Measurements from ENCODE around the gene GPD2. TPM values are rescaled to one million over a fixed set of nuclear protein-coding genes. Genes with fewer than 3 reads are reported as not detected.

GPD2 gene
- total RNA-seq, 1 experiment from 2014 or later = not detected

DNA sequence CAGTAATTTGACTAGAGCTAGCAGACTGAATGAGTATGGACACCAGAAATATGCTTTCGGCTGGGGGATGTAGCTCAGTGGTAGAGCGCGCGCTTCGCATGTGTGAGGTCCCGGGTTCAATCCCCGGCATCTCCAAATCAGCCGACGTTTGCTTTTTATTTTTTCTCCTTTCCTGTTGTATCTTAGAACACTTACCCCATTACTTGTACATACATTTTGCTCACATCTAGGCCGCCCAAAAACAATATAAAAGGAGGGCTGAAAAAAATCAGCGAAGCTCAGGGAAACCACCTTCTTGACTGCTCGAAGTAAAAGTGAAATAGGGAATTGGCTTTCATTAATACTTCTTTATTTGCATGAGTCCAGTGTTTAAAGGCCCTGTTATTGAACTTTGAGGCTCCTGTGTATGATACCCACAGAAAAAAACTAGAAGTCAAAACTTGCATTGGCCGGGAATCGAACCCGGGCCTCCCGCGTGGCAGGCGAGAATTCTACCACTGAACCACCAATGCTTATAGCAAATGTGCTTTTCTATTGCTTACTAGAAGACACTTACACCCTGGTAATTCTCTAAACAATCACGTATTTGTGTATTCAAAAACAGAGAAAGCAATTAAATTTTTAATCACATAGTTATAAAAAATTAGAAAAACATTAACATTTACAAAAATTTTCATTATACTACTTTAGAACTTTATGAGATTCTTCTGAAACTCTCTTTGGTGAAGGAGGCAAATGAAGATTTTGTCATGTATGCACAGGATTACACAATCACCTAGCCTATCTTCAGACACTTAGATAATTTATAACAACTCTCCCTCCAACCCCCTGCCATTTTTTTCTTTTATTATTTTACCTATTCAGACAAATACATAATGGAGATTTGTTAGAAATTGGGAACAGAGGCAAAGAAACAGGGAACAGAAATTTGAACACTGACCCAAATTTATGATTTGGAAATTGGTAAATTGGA lies 35.2 kb upstream of the GPD2 start:
- peak overlapping the region; percentile 56 for H3K9ac ChIP-seq (ENCODE audit: low read length)
- no peaks in the 10 kb centered on the region for H4K20me1 ChIP-seq (ENCODE audit: insufficient read depth, low read depth, low read length)
- no peaks in the 10 kb centered on the region for H3K79me2 ChIP-seq (ENCODE audit: low read length)
- no peaks in the 10 kb centered on the region for H3K9me3 ChIP-seq (ENCODE audit: low read length)
- H3K4me3 ChIP-seq (ENCODE audit: low read length) = peak overlapping the region; percentile 69
- H3K9me2 ChIP-seq (replicated peaks; ENCODE audit: insufficient read depth, low read length) = no peaks in the 10 kb centered on the region
- H3K27me3 ChIP-seq (ENCODE audit: low read length) = no peaks in the 10 kb centered on the region
- no peak overlapping the region for H2AFZ ChIP-seq (ENCODE audit: low read length)
- DNase-seq = peak; percentile 82
- no peak overlapping the region for H3K27ac ChIP-seq (ENCODE audit: low read length)
- H3K36me3 ChIP-seq (ENCODE audit: insufficient read depth, low read length) = no peaks in the 10 kb centered on the region
- H3K4me2 ChIP-seq (ENCODE audit: low read depth, low read length, poor library complexity, severe bottlenecking) = peak overlapping the region; percentile 89
- peaks cover 20% of the 10 kb centered on the region for H3K4me1 ChIP-seq (ENCODE audit: low read length)

DNA sequence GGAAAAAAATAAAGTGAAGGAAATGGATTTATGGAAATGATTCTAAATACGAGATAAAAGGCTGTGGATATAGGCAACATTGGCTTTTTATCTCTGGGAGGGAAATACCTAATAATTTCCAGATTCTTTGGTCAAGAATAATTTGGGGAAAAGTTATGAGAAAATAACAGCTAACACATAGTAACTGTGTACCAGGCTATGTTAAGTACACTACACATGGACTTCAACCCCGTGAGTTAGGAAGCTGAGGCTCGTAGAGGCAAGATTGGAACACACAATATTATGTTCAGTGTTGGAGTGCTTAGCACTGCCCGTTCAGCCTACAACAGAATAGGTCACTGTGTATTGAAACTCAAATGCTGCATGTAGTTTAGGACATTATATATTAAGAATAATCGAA lies 34.3 kb upstream of the GPD2 start:
- H3K9me2 ChIP-seq (replicated peaks; ENCODE audit: insufficient read depth, low read length) = no peaks in the 10 kb centered on the region
- peak overlapping the region; percentile 89 for H3K4me2 ChIP-seq (ENCODE audit: low read depth, low read length, poor library complexity, severe bottlenecking)
- H3K36me3 ChIP-seq (ENCODE audit: insufficient read depth, low read length) = no peaks in the 10 kb centered on the region
- no peak overlapping the region for H3K9ac ChIP-seq (ENCODE audit: low read length)
- H3K4me3 ChIP-seq (ENCODE audit: low read length) = no peak overlapping the region
- no peaks in the 10 kb centered on the region for H3K79me2 ChIP-seq (ENCODE audit: low read length)
- no peak for DNase-seq
- H2AFZ ChIP-seq (ENCODE audit: low read length) = no peak overlapping the region
- no peaks in the 10 kb centered on the region for H4K20me1 ChIP-seq (ENCODE audit: insufficient read depth, low read depth, low read length)
- H3K27me3 ChIP-seq (ENCODE audit: low read length) = no peaks in the 10 kb centered on the region
- no peaks in the 10 kb centered on the region for H3K9me3 ChIP-seq (ENCODE audit: low read length)
- peaks cover 15% of the 10 kb centered on the region for H3K4me1 ChIP-seq (ENCODE audit: low read length)
- no peak overlapping the region for H3K27ac ChIP-seq (ENCODE audit: low read length)

DNA sequence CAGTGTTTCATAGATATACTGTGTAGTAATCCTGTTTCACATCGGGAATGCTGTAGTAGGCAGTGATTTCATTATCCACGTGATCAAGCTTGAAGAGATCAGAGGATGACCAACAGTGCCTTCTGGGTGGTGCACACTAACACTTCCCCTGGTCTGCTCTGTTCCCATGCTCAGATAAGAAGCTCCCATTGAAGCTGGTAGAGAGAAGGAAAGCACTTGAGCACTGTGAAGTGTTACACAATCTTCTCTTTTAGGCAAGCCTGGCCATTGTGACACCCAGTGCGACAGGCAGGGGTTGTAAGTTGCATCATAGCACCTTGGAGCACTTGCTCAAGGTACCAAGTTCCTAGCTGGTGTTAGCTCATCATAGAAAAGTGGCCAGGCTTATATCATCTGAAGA lies 30.6 kb upstream of the GPD2 start:
- Histone ChIP-seq H2AFZ (ENCODE audit: low read length) (no peak overlapping the region), H3K36me3 (ENCODE audit: insufficient read depth, low read length) (no peaks in the 10 kb centered on the region), H3K9ac (ENCODE audit: low read length) (no peak overlapping the region), H3K4me3 (ENCODE audit: low read length) (no peak overlapping the region), H3K27ac (ENCODE audit: low read length) (no peak overlapping the region), H3K4me2 (ENCODE audit: low read depth, low read length, poor library complexity, severe bottlenecking) (no peak overlapping the region), H3K27me3 (ENCODE audit: low read length) (no peaks in the 10 kb centered on the region), H4K20me1 (ENCODE audit: insufficient read depth, low read depth, low read length) (no peaks in the 10 kb centered on the region), H3K9me2 (replicated peaks; ENCODE audit: insufficient read depth, low read length) (no peaks in the 10 kb centered on the region), H3K9me3 (ENCODE audit: low read length) (no peaks in the 10 kb centered on the region), H3K79me2 (ENCODE audit: low read length) (no peaks in the 10 kb centered on the region), H3K4me1 (ENCODE audit: low read length) (peaks cover 7% of the 10 kb centered on the region)
- DNase-seq = no peak

DNA sequence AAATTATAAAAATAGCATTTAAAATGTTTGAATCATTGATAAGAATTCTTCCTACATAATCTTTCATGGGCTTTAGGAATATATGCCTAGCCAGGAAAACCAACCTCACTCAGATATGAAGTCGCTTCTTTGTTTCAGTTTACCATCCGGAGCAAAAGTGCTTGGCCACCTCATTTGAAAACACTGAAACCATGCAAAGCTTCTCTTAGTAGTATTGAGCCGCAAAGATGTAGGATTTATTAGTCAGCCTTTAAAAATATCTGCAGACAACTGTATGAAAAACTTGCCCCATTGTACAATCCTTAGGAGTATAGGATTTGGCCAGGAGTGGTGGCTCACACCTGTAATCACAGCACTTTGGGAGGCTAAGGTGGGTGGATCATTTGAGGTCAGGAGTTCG lies 24.3 kb upstream of the GPD2 start:
- no peaks in the 10 kb centered on the region; the same call in 1 of the 2 replicates for H3K9me3 ChIP-seq (ENCODE audit: low read length)
- no peak for DNase-seq
- no peaks in the 10 kb centered on the region for H3K4me1 ChIP-seq (ENCODE audit: low read length)
- no peak overlapping the region for H3K4me2 ChIP-seq (ENCODE audit: low read depth, low read length, poor library complexity, severe bottlenecking)
- no peak overlapping the region for H3K9ac ChIP-seq (ENCODE audit: low read length)
- H4K20me1 ChIP-seq (ENCODE audit: insufficient read depth, low read depth, low read length) = no peaks in the 10 kb centered on the region
- H3K9me2 ChIP-seq (replicated peaks; ENCODE audit: insufficient read depth, low read length) = no peaks in the 10 kb centered on the region
- no peak overlapping the region for H3K4me3 ChIP-seq (ENCODE audit: low read length)
- no peaks in the 10 kb centered on the region for H3K79me2 ChIP-seq (ENCODE audit: low read length)
- H3K36me3 ChIP-seq (ENCODE audit: insufficient read depth, low read length) = no peaks in the 10 kb centered on the region
- no peak overlapping the region for H3K27ac ChIP-seq (ENCODE audit: low read length)
- no peak overlapping the region for H2AFZ ChIP-seq (ENCODE audit: low read length)
- H3K27me3 ChIP-seq (ENCODE audit: low read length) = no peaks in the 10 kb centered on the region

DNA sequence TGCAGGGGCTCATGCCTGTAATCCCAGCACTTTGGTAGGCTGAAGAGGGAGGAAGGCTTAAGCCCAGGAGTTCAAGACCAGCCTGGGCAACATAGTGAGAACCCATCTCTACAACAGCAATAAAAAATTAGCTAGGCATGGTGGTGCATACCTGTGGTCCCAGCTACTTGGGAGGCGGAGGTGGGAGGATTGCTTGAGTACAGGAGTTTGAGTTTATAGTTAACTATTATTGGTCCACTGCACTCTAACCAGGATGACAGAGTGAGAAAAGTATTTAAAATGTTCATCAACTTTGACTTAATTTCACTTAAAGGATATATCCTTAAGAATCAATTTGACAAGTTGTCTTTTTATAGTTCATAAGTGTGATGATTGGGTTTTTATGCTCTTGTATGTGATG lies 14.3 kb upstream of the GPD2 start:
- Histone ChIP-seq H3K9me2 (replicated peaks; ENCODE audit: insufficient read depth, low read length) (0 out of 2 replicates have a peak, but pooled peaks cover 3% of the 10 kb centered on the region), H3K4me1 (ENCODE audit: low read length) (no peaks in the 10 kb centered on the region), H3K9me3 (ENCODE audit: low read length) (no peaks in the 10 kb centered on the region), H4K20me1 (ENCODE audit: insufficient read depth, low read depth, low read length) (no peaks in the 10 kb centered on the region), H3K4me2 (ENCODE audit: low read depth, low read length, poor library complexity, severe bottlenecking) (no peak overlapping the region), H3K79me2 (ENCODE audit: low read length) (no peaks in the 10 kb centered on the region), H3K27me3 (ENCODE audit: low read length) (no peaks in the 10 kb centered on the region), H3K27ac (ENCODE audit: low read length) (no peak overlapping the region), H3K36me3 (ENCODE audit: insufficient read depth, low read length) (no peaks in the 10 kb centered on the region), H3K9ac (ENCODE audit: low read length) (no peak overlapping the region), H3K4me3 (ENCODE audit: low read length) (no peak overlapping the region), H2AFZ (ENCODE audit: low read length) (no peak overlapping the region)
- no peak for DNase-seq

DNA sequence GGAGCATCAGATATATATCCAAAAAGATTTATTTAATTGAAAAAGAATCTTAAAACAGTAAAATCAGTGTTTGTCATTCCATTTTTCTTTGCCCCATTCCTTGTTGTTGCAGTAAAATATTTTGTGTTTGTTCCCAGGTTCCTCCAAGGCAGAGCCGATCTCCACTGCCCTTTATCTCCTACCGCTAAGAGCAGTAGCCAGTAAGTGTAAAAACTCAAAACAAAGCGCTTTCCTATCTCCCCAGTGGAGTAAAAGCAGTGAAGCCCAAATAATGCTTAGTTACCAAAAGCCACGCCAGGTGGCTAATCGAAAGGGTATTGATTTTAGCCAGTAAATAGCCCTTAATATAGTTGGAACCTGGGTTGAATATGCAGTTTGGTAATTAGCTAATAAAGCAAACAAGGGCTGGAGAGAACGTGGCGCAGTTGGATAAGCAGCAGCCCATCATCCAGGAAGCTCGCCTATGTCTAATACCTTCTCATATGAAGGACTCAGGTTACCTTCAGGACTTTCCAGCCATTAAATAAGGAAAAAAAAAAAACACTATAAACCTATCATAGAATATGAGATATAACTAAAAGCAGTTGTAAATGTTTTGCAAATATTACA lies 12.4 kb upstream of the GPD2 start:
- Histone ChIP-seq H3K9me2 (replicated peaks; ENCODE audit: insufficient read depth, low read length) (0 out of 2 replicates have a peak, but pooled peaks cover 3% of the 10 kb centered on the region), H3K9ac (ENCODE audit: low read length) (no peak overlapping the region), H3K36me3 (ENCODE audit: insufficient read depth, low read length) (no peaks in the 10 kb centered on the region), H3K79me2 (ENCODE audit: low read length) (no peaks in the 10 kb centered on the region), H4K20me1 (ENCODE audit: insufficient read depth, low read depth, low read length) (no peaks in the 10 kb centered on the region), H3K27ac (ENCODE audit: low read length) (no peak overlapping the region), H2AFZ (ENCODE audit: low read length) (no peak overlapping the region), H3K4me2 (ENCODE audit: low read depth, low read length, poor library complexity, severe bottlenecking) (no peak overlapping the region), H3K4me3 (ENCODE audit: low read length) (no peak overlapping the region), H3K27me3 (ENCODE audit: low read length) (no peaks in the 10 kb centered on the region), H3K9me3 (ENCODE audit: low read length) (no peaks in the 10 kb centered on the region), H3K4me1 (ENCODE audit: low read length) (no peaks in the 10 kb centered on the region)
- DNase-seq = no peak

DNA sequence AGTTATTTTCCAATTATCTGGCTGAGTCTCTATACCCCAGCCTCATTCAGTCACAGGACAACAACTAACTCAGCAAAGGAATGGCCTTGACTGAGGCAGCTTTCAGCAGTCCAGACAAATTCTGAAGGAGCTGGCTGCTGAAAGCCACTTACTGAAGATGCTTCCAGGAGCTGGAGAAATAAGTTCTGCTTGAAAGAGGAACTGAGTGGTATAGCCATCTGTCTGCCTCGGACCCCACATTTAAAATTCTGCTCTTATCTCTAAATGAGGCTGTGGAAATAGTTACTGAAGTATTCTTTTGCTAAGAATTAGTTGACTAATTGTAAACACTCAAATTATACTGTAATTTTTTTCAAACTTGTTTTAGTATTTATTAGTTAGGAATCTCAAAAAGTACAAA lies 9.1 kb upstream of the GPD2 start:
- H2AFZ ChIP-seq (ENCODE audit: low read length) = no peak overlapping the region

DNA sequence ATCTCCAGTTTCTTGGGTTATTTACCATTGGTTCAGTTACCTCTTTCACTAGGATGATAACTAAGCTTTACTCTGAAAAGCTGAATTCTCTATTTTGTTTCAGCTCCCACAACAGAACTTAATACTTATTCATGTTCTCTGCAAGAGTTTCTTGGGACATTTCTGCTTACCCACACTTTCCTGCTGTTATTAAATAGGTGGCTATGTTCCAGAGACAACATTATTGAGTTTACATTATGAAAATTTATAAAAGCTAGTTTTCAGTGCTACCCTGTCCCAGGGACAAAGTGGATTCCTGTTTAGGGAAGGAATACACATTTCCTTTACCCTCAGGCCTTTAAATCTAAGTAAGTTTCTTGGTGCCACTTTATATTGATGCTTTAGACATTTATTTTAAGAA lies 7.0 kb upstream of the GPD2 start:
- no peaks in the 10 kb centered on the region for H3K79me2 ChIP-seq (ENCODE audit: low read length)
- H3K9ac ChIP-seq (ENCODE audit: low read length) = no peak overlapping the region
- H3K4me3 ChIP-seq (ENCODE audit: low read length) = no peak overlapping the region
- no peak overlapping the region for H3K4me2 ChIP-seq (ENCODE audit: low read depth, low read length, poor library complexity, severe bottlenecking)
- H3K4me1 ChIP-seq (ENCODE audit: low read length) = no peaks in the 10 kb centered on the region
- no peak overlapping the region for H2AFZ ChIP-seq (ENCODE audit: low read length)
- H3K9me2 ChIP-seq (replicated peaks; ENCODE audit: insufficient read depth, low read length) = no peaks in the 10 kb centered on the region
- H3K9me3 ChIP-seq (ENCODE audit: low read length) = no peaks in the 10 kb centered on the region; the same call in 1 of the 2 replicates
- H3K27me3 ChIP-seq (ENCODE audit: low read length) = no peaks in the 10 kb centered on the region
- H3K36me3 ChIP-seq (ENCODE audit: insufficient read depth, low read length) = no peaks in the 10 kb centered on the region
- H4K20me1 ChIP-seq (ENCODE audit: insufficient read depth, low read depth, low read length) = no peaks in the 10 kb centered on the region
- DNase-seq = no peak
- H3K27ac ChIP-seq (ENCODE audit: low read length) = no peak overlapping the region

More for the DNA sequence above, 9.1 kb upstream of the GPD2 start:
- no peak overlapping the region for H3K4me2 ChIP-seq (ENCODE audit: low read depth, low read length, poor library complexity, severe bottlenecking)
- no peaks in the 10 kb centered on the region for H3K27me3 ChIP-seq (ENCODE audit: low read length)
- H3K9me2 ChIP-seq (replicated peaks; ENCODE audit: insufficient read depth, low read length) = no peaks in the 10 kb centered on the region
- no peak for DNase-seq
- H3K4me3 ChIP-seq (ENCODE audit: low read length) = no peak overlapping the region
- no peaks in the 10 kb centered on the region for H3K4me1 ChIP-seq (ENCODE audit: low read length)
- no peaks in the 10 kb centered on the region for H3K36me3 ChIP-seq (ENCODE audit: insufficient read depth, low read length)
- no peaks in the 10 kb centered on the region for H3K79me2 ChIP-seq (ENCODE audit: low read length)
- H3K9ac ChIP-seq (ENCODE audit: low read length) = no peak overlapping the region
- no peak overlapping the region for H3K27ac ChIP-seq (ENCODE audit: low read length)
- H4K20me1 ChIP-seq (ENCODE audit: insufficient read depth, low read depth, low read length) = no peaks in the 10 kb centered on the region
- no peaks in the 10 kb centered on the region for H3K9me3 ChIP-seq (ENCODE audit: low read length)
